GM18907 (cell line): ENCODE measurements around the gene GFPT1.
A peak's percentile ranks its signal among the peaks of the same experiment; 100 is the strongest.

Experiments used
- ATAC-seq: cut with Tn5 transposase; IDR thresholded peaks from one replicate; pipeline ENCODE4 v1.9.1; 2021; ENCODE audit warnings: mild to moderate bottlenecking, moderate library complexity; ENCODE audit not compliant: unreplicated experiment

Gene GFPT1

GRCh38 chr2:69330781-69331180 is 56.2 kb downstream of the GFPT1 start:
- ATAC-seq, result no peak

- no peak for ATAC-seq
Observed at GRCh38 chr2:69322631-69323030, 64.4 kb downstream of the GFPT1 start.

DNA sequence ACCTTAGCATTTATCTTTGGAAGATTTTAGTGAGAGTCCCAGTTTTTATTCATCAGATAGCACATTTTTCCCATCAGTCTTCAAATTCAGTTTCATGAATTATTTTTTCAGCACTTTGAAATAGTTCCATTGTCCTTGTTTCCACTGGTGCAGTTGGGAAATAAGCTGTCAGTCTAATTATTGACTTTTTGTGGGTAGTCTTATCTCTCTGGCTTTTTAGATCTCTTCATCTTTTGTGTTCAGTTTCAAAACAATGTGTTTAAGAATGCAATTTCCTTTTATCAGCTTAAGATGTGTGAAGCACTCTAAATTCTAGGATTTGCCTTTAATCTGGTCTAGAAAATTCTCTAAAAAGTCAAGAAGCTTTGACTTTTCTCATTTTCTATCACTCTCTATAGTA is 70.5 kb downstream of the GFPT1 start:
- ATAC-seq, result no peak

DNA sequence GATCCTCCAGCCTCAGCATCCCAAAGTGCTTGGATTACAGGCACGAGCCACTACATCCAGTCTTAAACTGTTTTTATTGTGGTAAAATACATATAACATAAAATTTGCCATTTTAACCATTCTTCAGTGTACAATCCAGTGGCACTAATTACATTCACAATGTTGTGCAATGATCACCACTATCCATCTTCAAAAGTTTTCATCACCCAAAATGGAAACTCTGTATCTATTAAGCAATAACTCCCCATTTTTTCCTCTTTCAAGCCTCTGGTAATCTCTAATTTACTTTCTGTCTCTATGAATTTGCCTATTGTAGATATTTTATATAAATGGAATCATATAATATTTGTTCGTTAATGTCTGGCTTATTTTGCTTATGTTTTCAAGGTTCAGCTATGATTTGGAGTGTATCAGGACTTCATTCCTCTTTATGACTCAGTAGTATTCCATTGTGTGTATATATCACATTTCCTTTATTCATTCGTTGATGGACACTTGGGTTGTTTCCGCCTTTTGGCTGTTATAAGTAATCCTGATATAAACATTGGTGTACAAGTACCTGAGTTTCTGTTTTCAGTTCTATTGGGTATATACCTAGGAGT is 71.8 kb downstream of the GFPT1 start:
- ATAC-seq, result no peak

DNA sequence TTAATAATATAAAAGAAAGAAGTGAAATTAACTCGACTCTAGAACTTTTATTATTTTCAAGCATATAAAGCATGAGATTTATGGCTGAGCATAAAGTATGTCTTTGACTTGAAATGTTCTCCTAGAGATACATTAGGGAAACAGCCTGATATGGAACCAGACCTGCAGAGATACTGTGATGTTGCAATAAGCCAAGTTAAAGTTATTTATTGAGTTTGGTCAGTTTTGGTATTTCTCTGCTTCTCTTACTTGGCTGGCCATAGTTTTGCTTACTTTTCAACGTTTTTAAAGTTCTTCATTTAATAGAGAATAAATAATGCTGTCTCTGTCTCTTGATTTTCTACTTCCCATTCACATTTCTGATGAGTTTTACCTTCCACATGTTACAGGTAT is 76.0 kb downstream of the GFPT1 start:
- ATAC-seq, result no peak

DNA sequence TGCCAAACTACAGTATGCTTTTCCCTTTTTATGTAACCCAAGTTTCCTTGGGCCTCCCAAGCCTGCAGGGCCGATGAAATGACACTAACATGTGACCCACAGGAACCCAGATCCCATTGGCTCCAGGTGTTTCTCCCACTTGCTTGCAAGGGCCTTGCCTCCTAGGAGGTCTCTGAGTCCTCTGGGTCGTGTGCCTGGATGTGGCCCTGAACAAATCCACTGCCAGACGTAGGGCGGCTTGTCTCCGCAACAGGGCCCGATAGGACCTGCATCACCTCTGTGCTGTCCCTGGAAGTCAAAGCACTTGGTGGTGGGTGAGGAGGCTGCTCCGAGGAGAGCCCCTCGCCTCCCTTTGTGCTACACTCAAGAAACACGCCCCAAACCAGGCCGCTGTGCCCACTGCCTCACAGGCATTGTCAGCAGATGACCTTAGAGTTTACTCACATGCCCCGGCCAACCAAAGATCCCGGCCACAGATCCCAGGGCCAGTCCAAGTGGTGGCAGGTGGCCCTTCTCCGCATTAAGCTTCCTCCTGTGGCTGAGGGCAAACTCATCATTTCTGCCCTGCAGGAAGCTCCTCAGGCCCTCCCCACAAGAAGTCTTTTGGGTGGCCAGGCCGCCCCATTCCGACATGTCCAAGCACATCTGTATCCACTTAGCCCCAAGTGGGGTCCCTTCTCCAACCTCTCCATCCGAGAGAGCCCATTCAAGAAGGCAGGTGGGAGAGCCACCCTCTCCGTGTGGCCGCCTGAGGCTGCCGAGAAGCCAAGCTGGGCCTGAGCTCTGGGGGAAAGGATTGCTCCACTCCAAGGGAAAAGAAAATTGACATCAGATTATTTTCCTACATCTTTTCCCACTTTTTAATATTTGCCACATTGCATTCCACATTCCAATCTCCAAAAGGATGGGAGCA is 76.7 kb downstream of the GFPT1 start:
- no peak for ATAC-seq

- no peak for ATAC-seq
Observed at GRCh38 chr2:69309351-69310110, 77.5 kb downstream of the GFPT1 start.

GRCh38 chr2:69308338-69308737 is 78.7 kb downstream of the GFPT1 start:
- no peak for ATAC-seq

- ATAC-seq, result no peak
Observed at GRCh38 chr2:69307579-69308064, 79.4 kb downstream of the GFPT1 start.

GRCh38 chr2:69306822-69307578 is 80.0 kb downstream of the GFPT1 start:
- peak; percentile 88 for ATAC-seq

DNA sequence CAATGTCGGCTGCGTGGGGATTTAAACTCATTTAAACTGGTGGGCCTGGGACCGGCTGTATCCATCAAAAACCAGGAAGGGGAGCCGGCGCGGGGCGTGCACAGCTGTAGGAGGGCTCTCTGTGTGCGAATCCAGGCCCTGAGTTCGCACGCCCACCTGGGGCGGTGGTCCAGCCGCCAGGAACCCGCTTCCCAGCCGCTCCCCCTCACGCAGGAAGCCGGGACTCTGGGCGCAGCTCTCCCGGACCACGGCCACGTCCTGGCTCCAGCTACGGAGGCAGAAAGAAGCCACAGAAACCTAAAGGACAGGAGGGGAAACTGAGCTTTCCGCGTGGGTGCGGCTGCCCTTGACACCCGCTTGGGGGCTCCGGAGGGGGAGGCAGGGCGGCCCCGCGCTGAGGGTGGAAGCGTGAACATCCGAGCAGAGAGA is 80.6 kb downstream of the GFPT1 start:
- ATAC-seq, result no peak

DNA sequence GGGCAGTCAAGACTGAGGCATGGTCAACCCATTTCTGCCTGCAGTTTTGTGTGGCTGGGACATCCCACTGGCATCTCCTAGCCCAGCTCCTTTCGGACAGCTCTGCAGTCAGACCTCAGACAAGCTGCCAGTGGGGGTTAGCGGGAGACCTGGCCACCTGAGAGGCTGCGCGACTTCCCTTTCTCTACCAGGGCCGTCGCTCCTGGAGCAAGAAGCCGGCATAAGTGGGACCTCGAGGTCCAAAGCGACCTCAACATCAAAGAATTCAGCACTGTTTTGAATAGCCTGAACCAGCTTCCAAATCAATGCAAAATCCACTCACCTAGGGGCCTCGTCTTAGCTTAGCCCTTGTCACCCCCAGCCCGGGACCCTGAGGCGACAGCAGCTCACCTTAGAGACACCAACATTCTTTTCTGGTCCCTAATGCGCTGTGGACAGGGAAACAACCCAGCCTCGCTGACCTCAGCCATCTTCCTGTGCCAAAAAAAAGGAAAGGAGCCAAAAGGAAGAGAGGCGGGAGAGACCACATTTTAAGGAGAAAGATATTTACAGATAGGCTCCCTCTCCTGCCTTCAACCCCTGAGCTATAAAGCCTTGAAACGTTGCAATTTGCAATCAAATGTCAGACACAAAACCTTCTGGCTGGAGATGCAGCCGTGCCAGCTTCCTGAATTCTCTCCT is 81.2 kb downstream of the GFPT1 start:
- no peak for ATAC-seq

- no peak for ATAC-seq
Observed at GRCh38 chr2:69305166-69305565, 81.9 kb downstream of the GFPT1 start.

DNA sequence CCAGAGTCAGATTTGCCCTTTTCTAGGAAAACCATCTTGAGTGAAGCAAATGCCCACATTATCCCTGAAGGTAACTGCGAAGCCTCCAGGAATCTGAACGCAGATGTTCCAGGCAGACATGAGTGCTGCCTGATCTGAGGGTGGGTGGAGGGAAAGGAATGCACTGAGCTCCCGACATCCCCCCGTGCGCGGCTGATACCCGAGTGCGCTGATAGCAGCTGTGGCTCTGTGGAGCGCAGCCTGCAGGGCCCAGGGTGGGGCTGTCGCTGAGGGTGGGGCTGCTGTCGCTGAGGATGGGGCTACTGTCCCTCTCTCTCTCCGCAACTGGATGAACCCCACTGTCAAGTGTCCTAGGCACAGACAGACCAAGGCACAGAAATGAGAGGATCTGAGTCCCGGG is 82.4 kb downstream of the GFPT1 start:
- ATAC-seq, result no peak

- no peak for ATAC-seq
Observed at GRCh38 chr2:69300650-69301049, 86.4 kb downstream of the GFPT1 start.

DNA sequence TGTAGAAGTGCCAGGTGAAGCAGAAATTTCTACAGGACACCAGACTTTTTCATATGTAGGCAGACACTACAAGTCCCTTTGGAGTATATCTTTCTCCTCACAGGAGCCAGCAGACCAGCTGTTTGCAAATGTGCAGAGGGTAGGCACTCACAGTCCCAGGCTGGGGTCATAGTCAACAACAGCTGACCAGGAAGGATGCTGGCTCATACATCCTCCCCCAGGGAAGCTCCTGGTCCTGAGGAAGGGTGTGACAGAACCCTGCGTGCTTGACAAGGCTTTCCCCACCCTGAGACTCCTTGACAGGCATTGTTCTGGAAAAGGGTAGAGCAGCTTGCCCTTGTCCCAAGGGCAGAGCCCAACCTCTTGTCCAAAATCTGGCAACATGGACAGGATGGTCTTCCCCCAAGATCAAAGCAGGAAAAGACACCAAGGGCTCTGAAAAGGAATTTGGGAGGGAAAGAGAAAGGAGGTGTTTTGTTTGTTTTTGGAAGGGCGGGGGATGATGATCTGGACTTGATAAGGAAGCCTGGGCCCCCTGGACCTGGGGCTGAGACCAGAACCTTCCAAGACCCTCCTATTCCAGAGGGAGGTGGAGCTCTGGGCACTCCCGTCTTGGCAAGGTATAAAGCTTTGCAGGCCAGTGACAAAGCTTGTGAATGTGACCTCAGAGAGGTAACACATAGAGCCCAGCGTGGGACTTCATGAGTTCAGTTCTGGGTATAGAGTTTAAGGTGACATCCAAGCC is 87.1 kb downstream of the GFPT1 start:
- ATAC-seq, result no peak

DNA sequence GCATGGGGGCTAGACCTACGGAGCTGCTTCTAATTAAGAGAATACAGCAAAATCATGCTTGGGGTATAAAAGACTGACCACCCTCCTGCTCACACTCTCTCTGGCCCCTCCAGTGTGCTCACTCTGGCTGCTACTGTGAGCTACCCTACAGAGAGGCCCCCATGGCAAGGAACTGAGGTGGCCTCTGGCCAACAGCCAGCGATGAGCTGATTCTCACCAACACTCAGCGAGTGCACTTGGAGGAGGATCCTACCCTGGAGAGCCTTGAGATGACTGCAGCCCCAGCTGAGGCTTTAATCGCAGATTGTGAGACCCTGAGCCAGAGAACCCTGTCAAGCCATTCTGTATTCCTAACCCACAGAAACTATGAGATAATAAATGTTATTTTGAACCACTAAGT is 88.2 kb downstream of the GFPT1 start:
- no peak for ATAC-seq

- no peak for ATAC-seq
Observed at GRCh38 chr2:69298261-69298660, 88.8 kb downstream of the GFPT1 start.

DNA sequence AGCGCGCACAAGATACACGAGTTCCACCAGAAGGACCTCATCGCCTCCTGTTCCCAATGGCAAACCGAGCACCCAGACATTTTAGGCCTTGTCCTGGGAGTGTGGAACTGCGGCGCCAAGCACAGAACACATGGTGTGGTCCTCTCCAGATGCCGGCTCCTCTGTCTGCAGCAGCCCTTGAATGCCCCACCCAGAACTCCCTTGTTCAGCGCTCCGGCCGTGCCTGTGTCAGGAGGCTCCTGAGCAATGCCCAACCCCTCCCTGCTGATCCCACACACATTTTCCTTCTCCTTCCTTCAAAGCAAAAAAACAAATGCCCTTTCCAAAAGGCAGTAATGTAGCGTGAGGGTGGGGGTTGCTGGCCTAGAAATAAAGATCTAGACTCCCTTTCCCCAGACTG is 89.8 kb downstream of the GFPT1 start:
- no peak for ATAC-seq

DNA sequence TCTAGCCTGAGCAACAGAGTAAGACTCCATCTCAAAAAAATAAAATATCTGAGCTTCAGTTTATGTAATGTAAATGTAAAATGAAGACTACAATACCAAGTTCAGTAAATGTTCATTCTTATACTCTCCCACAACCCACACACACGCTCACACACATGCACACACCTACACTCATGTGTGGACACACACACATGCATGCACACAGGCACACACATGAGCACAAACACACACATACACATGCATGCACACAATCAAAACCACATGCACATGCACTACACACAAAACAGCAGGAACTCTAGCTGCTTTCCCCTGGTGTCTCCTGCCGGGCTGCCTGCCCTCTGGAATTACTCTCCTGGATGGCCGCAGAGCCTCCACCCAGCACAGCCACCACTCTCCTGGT is 90.6 kb downstream of the GFPT1 start:
- ATAC-seq, result no peak
